Neural progenitor cell (in vitro differentiated cells): ENCODE results near the gene KLHL25. TPM values are rescaled to one million over a fixed set of nuclear protein-coding genes. Genes with fewer than 3 reads are reported as not detected.
"Not testable (repeated sequence)": the region's sequence is repeated elsewhere in the genome, so short reads cannot be mapped to it uniquely, and the experiment has no call there.

Experiments used
- DNase-seq: peaks from one replicate; pipeline ENCODE4 v3.0.0-alpha.2; 2016; ENCODE audit warnings: low spot score
- H2AFZ ChIP-seq: fragments of 200-600 bp; sonication (generic); replicated peaks from 2 replicates; pipeline ENCODE4 v1.6.1; 2016; ENCODE audit warnings: antibody characterized with exemption
- H3F3A ChIP-seq: fragments of 200-600 bp; sonication (generic); 2 replicates; pipeline ENCODE4 v1.6.1; 2016; ENCODE audit warnings: antibody characterized with exemption, low read depth
- H3K27ac ChIP-seq: fragments of 200-600 bp; sonication (generic); 2 replicates; pipeline ENCODE4 v1.5.1; 2016; ENCODE audit warnings: mild to moderate bottlenecking
- H3K27me3 ChIP-seq: fragments of 200-600 bp; sonication (generic); 2 replicates; pipeline ENCODE4 v1.6.1; 2016; ENCODE audit warnings: mild to moderate bottlenecking, moderate library complexity
- H3K36me3 ChIP-seq: fragments of 200-600 bp; sonication (generic); 2 replicates; pipeline ENCODE4 v1.5.1; 2016
- H3K4me1 ChIP-seq: fragments of 200-600 bp; sonication (generic); 2 replicates; pipeline ENCODE4 v1.6.1; 2016; ENCODE audit warnings: mixed run types
- H3K4me2 ChIP-seq: fragments of 200-600 bp; sonication (generic); 2 replicates; pipeline ENCODE4 v1.6.1; 2016
- H3K4me3 ChIP-seq: fragments of 200-600 bp; sonication (generic); 2 replicates; pipeline ENCODE4 v1.5.1; 2016
- H3K79me2 ChIP-seq: fragments of 200-600 bp; sonication (generic); 2 replicates; pipeline ENCODE4 v1.6.1; 2016; ENCODE audit warnings: low read depth
- H3K9ac ChIP-seq: fragments of 200-600 bp; sonication (generic); 2 replicates; pipeline ENCODE4 v1.6.1; 2016
- H3K9me3 ChIP-seq: fragments of 200-600 bp; sonication (generic); 2 replicates; pipeline ENCODE4 v1.5.1; 2016; ENCODE audit warnings: low read depth
- H4K20me1 ChIP-seq: fragments of 200-600 bp; sonication (generic); 2 replicates; pipeline ENCODE4 v1.6.1; 2016; ENCODE audit warnings: low read depth
- H3K27ac Mint-ChIP-seq: 3 replicates; pipeline ENCODE4 v1.8.0; 2021; ENCODE audit warnings: mixed read lengths
- H3K27me3 Mint-ChIP-seq: 2 replicates; pipeline ENCODE4 v1.8.0; 2022; ENCODE audit warnings: low read depth, mild to moderate bottlenecking, inconsistent platforms, moderate library complexity, mixed read lengths; ENCODE audit not compliant: insufficient read depth
- H3K36me3 Mint-ChIP-seq: 3 replicates; pipeline ENCODE4 v1.8.0; 2021; ENCODE audit warnings: mixed read lengths
- H3K4me1 Mint-ChIP-seq: 3 replicates; pipeline ENCODE4 v1.8.0; 2021; ENCODE audit warnings: mixed read lengths
- H3K4me3 Mint-ChIP-seq: 3 replicates; pipeline ENCODE4 v1.8.0; 2021; ENCODE audit warnings: mild to moderate bottlenecking, moderate library complexity, mixed read lengths
- H3K9me3 Mint-ChIP-seq: 3 replicates; pipeline ENCODE4 v1.8.0; 2020; ENCODE audit warnings: mixed read lengths
- CTCF ChIP-seq: fragments of 200-600 bp; sonication (generic); IDR thresholded peaks from 2 replicates; pipeline ENCODE4 v1.5.1; 2017; ENCODE audit warnings: antibody characterized with exemption, mild to moderate bottlenecking
- EZH2 ChIP-seq: fragments of 200-600 bp; sonication (generic); IDR thresholded peaks from 2 replicates; pipeline ENCODE4 v1.6.1; 2017; ENCODE audit warnings: antibody characterized with exemption, mild to moderate bottlenecking, moderate library complexity
- EZH2phosphoT487 ChIP-seq: fragments of 200-600 bp; sonication (generic); IDR thresholded peaks from 2 replicates; pipeline ENCODE4 v1.6.1; 2017; ENCODE audit warnings: antibody characterized with exemption
- total RNA-seq: library from RNA; depleted of rRNA; stranded (reverse); fragments of >200 nt; gene quantifications from 2 replicates; pipeline ENCODE4 v1.2.3, GENCODE V29; 2015; ENCODE audit warnings: low replicate concordance

The KLHL25 gene
- total RNA-seq, 1 donor from 2014 or later, result 12.1 TPM

DNA sequence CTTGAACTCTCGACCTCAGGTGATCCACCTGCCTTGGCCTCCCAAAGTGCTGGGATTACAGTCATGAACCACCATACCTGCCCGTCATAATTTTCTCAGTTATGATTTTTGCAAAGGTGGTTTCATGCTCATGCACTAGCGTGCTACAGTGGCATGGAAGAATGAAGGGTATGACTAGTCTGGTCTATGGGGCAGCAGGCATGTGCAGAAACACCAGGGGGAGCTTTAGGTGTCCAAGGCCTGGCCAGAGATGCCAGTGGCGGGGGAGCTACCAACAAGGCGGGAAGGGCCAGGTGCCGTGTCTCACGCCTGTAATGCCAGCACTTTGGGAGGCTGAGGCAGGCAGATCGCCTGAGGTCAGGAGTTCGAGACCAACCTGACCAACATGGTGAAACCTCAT is 7.9 kb upstream of the KLHL25 start:
- H2AFZ ChIP-seq, H3K9ac ChIP-seq, H3K4me1 ChIP-seq, H3K27ac Mint-ChIP-seq, H3K36me3 Mint-ChIP-seq, H3K9me3 ChIP-seq, H4K20me1 ChIP-seq, H3F3A ChIP-seq, H3K27me3 Mint-ChIP-seq, H3K79me2 ChIP-seq, H3K27ac ChIP-seq, H3K4me3 Mint-ChIP-seq, H3K36me3 ChIP-seq, H3K4me3 ChIP-seq, H3K4me2 ChIP-seq, H3K9me3 Mint-ChIP-seq, H3K27me3 ChIP-seq: not testable (repeated sequence)
- H3K4me1 Mint-ChIP-seq, result peaks cover 29% of the 10 kb centered on the region
- TF ChIP-seq CTCF, result peak; percentile 18
- peak; percentile 27 for DNase-seq

GRCh38 chr15:85800478-85801123 is 5.9 kb upstream of the KLHL25 start:
- H3K4me2 ChIP-seq, result no peak overlapping the region
- no peak overlapping the region for H3K27ac Mint-ChIP-seq
- H3K36me3 Mint-ChIP-seq, result no peaks in the 10 kb centered on the region

GRCh38 chr15:85796371-85796770 is 1.6 kb upstream of the KLHL25 start:
- peaks cover 13% of the 10 kb centered on the region for H3K27me3 Mint-ChIP-seq
- H3K4me2 ChIP-seq, H3K27ac ChIP-seq, DNase-seq, H3F3A ChIP-seq, H3K9me3 Mint-ChIP-seq, H3K27ac Mint-ChIP-seq, H3K27me3 ChIP-seq, H3K9me3 ChIP-seq, H3K36me3 ChIP-seq, H3K9ac ChIP-seq, H2AFZ ChIP-seq, H3K4me1 ChIP-seq, H3K4me3 Mint-ChIP-seq, H3K36me3 Mint-ChIP-seq, H3K4me3 ChIP-seq: not testable (repeated sequence)
- peaks cover 29% of the 10 kb centered on the region for H4K20me1 ChIP-seq
- peaks cover 40% of the 10 kb centered on the region for H3K4me1 Mint-ChIP-seq
- H3K79me2 ChIP-seq, result peaks cover 31% of the 10 kb centered on the region

More at GRCh38 chr15:85800478-85801123, 5.9 kb upstream of the KLHL25 start:
- H3K4me3 ChIP-seq, result no peak overlapping the region
- H3K9me3 Mint-ChIP-seq, result no peaks in the 10 kb centered on the region
- H3K36me3 ChIP-seq, result no peaks in the 10 kb centered on the region
- no peak overlapping the region for H2AFZ ChIP-seq
- peaks cover 3% of the 10 kb centered on the region for H3K27me3 ChIP-seq
- H3K4me1 Mint-ChIP-seq, result peaks cover 29% of the 10 kb centered on the region
- no peaks in the 10 kb centered on the region for H3K9me3 ChIP-seq
- no peaks in the 10 kb centered on the region for H3K79me2 ChIP-seq
- peaks cover 7% of the 10 kb centered on the region for H3K27me3 Mint-ChIP-seq
- H3K4me1 ChIP-seq, result no peaks in the 10 kb centered on the region
- no peak for DNase-seq
- no peaks in the 10 kb centered on the region for H4K20me1 ChIP-seq
- H3K4me3 Mint-ChIP-seq, result no peak overlapping the region
- no peak for TF ChIP-seq EZH2phosphoT487
- no peak for TF ChIP-seq CTCF
- no peak for TF ChIP-seq EZH2
- H3K27ac ChIP-seq, result no peak overlapping the region
- no peak overlapping the region for H3K9ac ChIP-seq
- H3F3A ChIP-seq, result no peaks in the 10 kb centered on the region

GRCh38 chr15:85795337-85796305 is 896 bp upstream of the KLHL25 start:
- no peak overlapping the region for H3K4me3 ChIP-seq
- peak overlapping the region; percentile 4 for H3K27ac Mint-ChIP-seq
- TF ChIP-seq EZH2phosphoT487, result no peak
- TF ChIP-seq EZH2, result no peak
- TF ChIP-seq CTCF, result no peak
- no peaks in the 10 kb centered on the region for H3K9me3 ChIP-seq
- peaks cover 11% of the 10 kb centered on the region for H3K36me3 Mint-ChIP-seq
- peak overlapping the region; percentile 36 for H3K4me2 ChIP-seq
- H2AFZ ChIP-seq, result peak overlapping the region; percentile 20
- H3K4me1 ChIP-seq, result peaks cover 7% of the 10 kb centered on the region
- H4K20me1 ChIP-seq, result peaks cover 33% of the 10 kb centered on the region
- peaks cover 39% of the 10 kb centered on the region for H3K79me2 ChIP-seq
- H3K4me3 Mint-ChIP-seq, result peak overlapping the region; percentile 80
- H3K27me3 Mint-ChIP-seq, result peaks cover 13% of the 10 kb centered on the region
- no peaks in the 10 kb centered on the region for H3F3A ChIP-seq
- peaks cover 41% of the 10 kb centered on the region for H3K4me1 Mint-ChIP-seq
- no peak for DNase-seq
- no peak overlapping the region for H3K27ac ChIP-seq
- no peak overlapping the region for H3K9ac ChIP-seq
- H3K27me3 ChIP-seq, result peaks cover 6% of the 10 kb centered on the region
- H3K36me3 ChIP-seq, result no peaks in the 10 kb centered on the region
- peaks cover 3% of the 10 kb centered on the region for H3K9me3 Mint-ChIP-seq
